SW480 (cell line): ENCODE data around the gene ADGRG6.

Experiments
- DNase-seq: peaks from one replicate; pipeline ENCODE4 v3.0.0-alpha.2; 2016; ENCODE audit warnings: low spot score

The ADGRG6 gene

GRCh38 chr6:142376800-142377496 is 75.1 kb downstream of the ADGRG6 start:
- DNase-seq, result peak; percentile 46

- no peak for DNase-seq
These were observed 75.7 kb downstream of the ADGRG6 start for GRCh38 chr6:142377497-142377848.

- no peak for DNase-seq
These were observed 76.5 kb downstream of the ADGRG6 start for GRCh38 chr6:142378138-142378875.

GRCh38 chr6:142380626-142381025 is 78.8 kb downstream of the ADGRG6 start:
- DNase-seq, result no peak

- no peak for DNase-seq
These were observed 79.4 kb downstream of the ADGRG6 start for GRCh38 chr6:142381181-142381580.

- DNase-seq, result no peak
These were observed 80.1 kb downstream of the ADGRG6 start for GRCh38 chr6:142381845-142382378.

GRCh38 chr6:142384519-142385254 is 82.9 kb downstream of the ADGRG6 start:
- no peak for DNase-seq

- DNase-seq, result no peak
These were observed 83.5 kb downstream of the ADGRG6 start for GRCh38 chr6:142385352-142385751.

GRCh38 chr6:142386657-142387056 is 84.8 kb downstream of the ADGRG6 start:
- DNase-seq, result no peak

- peak; percentile 29 for DNase-seq
These were observed 86.4 kb downstream of the ADGRG6 start for GRCh38 chr6:142387997-142388815.

GRCh38 chr6:142395266-142395665 is 93.5 kb downstream of the ADGRG6 start:
- no peak for DNase-seq

GRCh38 chr6:142395768-142396231 is 94.0 kb downstream of the ADGRG6 start:
- DNase-seq, result no peak

- no peak for DNase-seq
These were observed 96.5 kb downstream of the ADGRG6 start for GRCh38 chr6:142398353-142398752.

GRCh38 chr6:142399739-142400138 is 97.9 kb downstream of the ADGRG6 start:
- no peak for DNase-seq

- DNase-seq, result no peak
These were observed 98.7 kb downstream of the ADGRG6 start for GRCh38 chr6:142400495-142400894.

GRCh38 chr6:142401838-142402237 is 100.0 kb downstream of the ADGRG6 start:
- DNase-seq, result no peak

- no peak for DNase-seq
These were observed 102.9 kb downstream of the ADGRG6 start for GRCh38 chr6:142404751-142405150.

GRCh38 chr6:142406131-142406530 is 104.3 kb downstream of the ADGRG6 start:
- DNase-seq, result no peak

GRCh38 chr6:142407685-142408273 is 106.0 kb downstream of the ADGRG6 start:
- no peak for DNase-seq

- no peak for DNase-seq
These were observed 106.6 kb downstream of the ADGRG6 start for GRCh38 chr6:142408409-142408808.

GRCh38 chr6:142409794-142410193 is 108.0 kb downstream of the ADGRG6 start:
- no peak for DNase-seq
